Measurements from ENCODE around the gene MAPKAPK2. TPM values are rescaled to one million over a fixed set of nuclear protein-coding genes. Genes with fewer than 3 reads are reported as not detected.

The MAPKAPK2 gene
- total RNA-seq, 2 experiments from 2014 or later: 157 to 166 TPM

GRCh38 chr1:206729507-206729906, 44.8 kb downstream of the MAPKAPK2 start:
- peaks cover 62% of the 10 kb centered on the region for H3K36me3 Mint-ChIP-seq (ENCODE audit: low read depth)
- Histone ChIP-seq H3K4me1 (ENCODE audit: insufficient read depth, low read length) (peaks cover 32% of the 10 kb centered on the region), H3K27ac (ENCODE audit: low read depth in 1 of 2, low read length in 2 of 2) (no peak overlapping the region), H3K27me3 (ENCODE audit: control insufficient read depth in 1 of 2, insufficient read depth in 2 of 2, low read length in 2 of 2) (no peaks in the 10 kb centered on the region), H3K36me3 (ENCODE audit: insufficient read depth, low read length) (peaks cover 51% of the 10 kb centered on the region), H3K9me3 (ENCODE audit: control insufficient read depth in 1 of 2, insufficient read depth in 1 of 2, low read length in 2 of 2) (peaks cover 0 to 6% of the 10 kb centered on the region in 2 experiments), H3K4me3 (ENCODE audit: low read length) (no peak overlapping the region)
- peaks cover 32% of the 10 kb centered on the region for H3K4me1 Mint-ChIP-seq (ENCODE audit: low read depth)
- CTCF ChIA-PET: interaction anchor here (1.4 to 1.7 kb wide), 2 partner anchors 80 to 183 kb away, joined by 5 read pairs; no protein-coding TSS in a partner anchor
- TF ChIP-seq, protein P1, sequence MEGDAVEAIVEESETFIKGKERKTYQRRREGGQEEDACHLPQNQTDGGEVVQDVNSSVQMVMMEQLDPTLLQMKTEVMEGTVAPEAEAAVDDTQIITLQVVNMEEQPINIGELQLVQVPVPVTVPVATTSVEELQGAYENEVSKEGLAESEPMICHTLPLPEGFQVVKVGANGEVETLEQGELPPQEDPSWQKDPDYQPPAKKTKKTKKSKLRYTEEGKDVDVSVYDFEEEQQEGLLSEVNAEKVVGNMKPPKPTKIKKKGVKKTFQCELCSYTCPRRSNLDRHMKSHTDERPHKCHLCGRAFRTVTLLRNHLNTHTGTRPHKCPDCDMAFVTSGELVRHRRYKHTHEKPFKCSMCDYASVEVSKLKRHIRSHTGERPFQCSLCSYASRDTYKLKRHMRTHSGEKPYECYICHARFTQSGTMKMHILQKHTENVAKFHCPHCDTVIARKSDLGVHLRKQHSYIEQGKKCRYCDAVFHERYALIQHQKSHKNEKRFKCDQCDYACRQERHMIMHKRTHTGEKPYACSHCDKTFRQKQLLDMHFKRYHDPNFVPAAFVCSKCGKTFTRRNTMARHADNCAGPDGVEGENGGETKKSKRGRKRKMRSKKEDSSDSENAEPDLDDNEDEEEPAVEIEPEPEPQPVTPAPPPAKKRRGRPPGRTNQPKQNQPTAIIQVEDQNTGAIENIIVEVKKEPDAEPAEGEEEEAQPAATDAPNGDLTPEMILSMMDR (IDR thresholded peaks at IDR 0.05): no peak
- ATAC-seq (ENCODE audit: poor library complexity): no peak
- no peak overlapping the region for H3K27ac Mint-ChIP-seq
- no peaks in the 10 kb centered on the region for H3K27me3 Mint-ChIP-seq
- H3K4me3 Mint-ChIP-seq: no peak overlapping the region
- POLR2A ChIA-PET: no interaction called here
- intact Hi-C loops (cut with DNase I, micrococcal nuclease): loop anchor here in 1 of 2 experiments (5.0 kb wide), 1 partner anchor 348 kb away; no protein-coding TSS in a partner anchor
- no peaks in the 10 kb centered on the region for H3K9me3 Mint-ChIP-seq
- DNase-seq: no peak

- no peaks in the 10 kb centered on the region for H3K27me3 ChIP-seq (ENCODE audit: control insufficient read depth in 1 of 2, insufficient read depth in 2 of 2, low read length in 2 of 2)
- Mint-ChIP-seq H3K27me3 (no peaks in the 10 kb centered on the region), H3K9me3 (no peaks in the 10 kb centered on the region), H3K36me3 (ENCODE audit: low read depth) (peaks cover 65% of the 10 kb centered on the region), H3K4me1 (ENCODE audit: low read depth) (peaks cover 34% of the 10 kb centered on the region), H3K27ac (peak overlapping the region; percentile 7), H3K4me3 (peak overlapping the region; percentile 38)
- no peak overlapping the region for H3K4me3 ChIP-seq (ENCODE audit: low read length)
- peaks cover 0 to 6% of the 10 kb centered on the region in 2 experiments for H3K9me3 ChIP-seq (ENCODE audit: control insufficient read depth in 1 of 2, insufficient read depth in 1 of 2, low read length in 2 of 2)
- intact Hi-C loops (cut with DNase I, micrococcal nuclease): loop anchor here in 1 of 2 experiments (5.0 kb wide), 2 partner anchors 135 to 200 kb away; partner anchors contain the start of gene IL20
- CTCF ChIA-PET: interaction anchor here (6.7 kb wide), 1 partner anchor 74 kb away, joined by 139 read pairs; no protein-coding TSS in a partner anchor
- no peak overlapping the region for H3K27ac ChIP-seq (ENCODE audit: low read depth in 1 of 2, low read length in 2 of 2)
- POLR2A ChIA-PET: no interaction called here
- TF ChIP-seq, protein P1 (IDR thresholded peaks at IDR 0.05): no peak
- H3K36me3 ChIP-seq (ENCODE audit: insufficient read depth, low read length): peaks cover 51% of the 10 kb centered on the region
- DNase-seq (no peak), ATAC-seq (ENCODE audit: poor library complexity) (no peak)
- H3K4me1 ChIP-seq (ENCODE audit: insufficient read depth, low read length): peaks cover 39% of the 10 kb centered on the region
Observed at GRCh38 chr1:206732508-206732907, 47.8 kb downstream of the MAPKAPK2 start.

DNA sequence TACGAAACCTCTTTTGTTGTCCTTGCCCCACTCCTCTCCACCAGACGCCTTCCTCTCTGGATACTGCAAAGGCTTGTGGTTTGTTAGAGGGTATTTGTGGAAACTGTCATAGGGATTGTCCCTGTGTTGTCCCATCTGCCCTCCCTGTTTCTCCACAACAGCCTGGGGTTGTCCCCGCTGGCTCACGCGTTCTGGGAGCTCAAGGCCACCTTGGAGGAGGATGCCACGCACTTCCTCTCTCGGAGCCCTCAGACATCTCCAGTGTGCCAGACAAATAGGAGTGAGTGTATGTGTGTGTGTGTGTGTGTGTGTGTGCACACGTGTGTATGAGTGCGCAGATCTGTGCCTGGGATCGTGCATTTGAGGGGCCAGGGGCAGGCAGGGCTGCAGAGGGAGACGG, 48.3 kb downstream of the MAPKAPK2 start:
- Mint-ChIP-seq H3K4me1 (ENCODE audit: low read depth) (peaks cover 39% of the 10 kb centered on the region), H3K27ac (peak overlapping the region; percentile 64), H3K9me3 (no peaks in the 10 kb centered on the region), H3K27me3 (no peaks in the 10 kb centered on the region), H3K36me3 (ENCODE audit: low read depth) (peaks cover 65% of the 10 kb centered on the region), H3K4me3 (no peak overlapping the region)
- intact Hi-C loops (cut with DNase I, micrococcal nuclease): loop anchor here in 1 of 2 experiments (5.0 kb wide), 2 partner anchors 134 to 199 kb away; partner anchors contain the start of gene IL20
- Histone ChIP-seq H3K36me3 (ENCODE audit: insufficient read depth, low read length) (peaks cover 51% of the 10 kb centered on the region), H3K4me1 (ENCODE audit: insufficient read depth, low read length) (peaks cover 43% of the 10 kb centered on the region), H3K27ac (ENCODE audit: low read depth in 1 of 2, low read length in 2 of 2) (no peak overlapping the region), H3K4me3 (ENCODE audit: low read length) (no peak overlapping the region), H3K9me3 (ENCODE audit: control insufficient read depth in 1 of 2, insufficient read depth in 1 of 2, low read length in 2 of 2) (peaks cover 0 to 6% of the 10 kb centered on the region in 2 experiments), H3K27me3 (ENCODE audit: control insufficient read depth in 1 of 2, insufficient read depth in 2 of 2, low read length in 2 of 2) (no peaks in the 10 kb centered on the region)
- DNase-seq: peak in 1 of 14 experiments; percentile 21
- no peak for ATAC-seq (ENCODE audit: poor library complexity)
- POLR2A ChIA-PET: interaction anchor here (4.4 kb wide), 1 partner anchor 175 kb away, joined by 51 read pairs; no protein-coding TSS in a partner anchor
- CTCF ChIA-PET: interaction anchor here (6.7 kb wide), 1 partner anchor 74 kb away, joined by 139 read pairs; no protein-coding TSS in a partner anchor
- TF ChIP-seq, protein P1 (IDR thresholded peaks at IDR 0.05): no peak

Data from CD4-positive, alpha-beta T cell (primary cell).